ENCODE data around the gene AGO1. TPM values are rescaled to one million over a fixed set of nuclear protein-coding genes. Genes with fewer than 3 reads are reported as not detected.

AGO1 gene
- 3.4 to 4.9 TPM (median 4.7 TPM) in 5 replicates for total RNA-seq (2022; extraction: Qiagen RNA extraction; ENCODE audit: low read depth)

GRCh38 chr1:35882945-35883634 is at the start of gene AGO1:
Gene AGO1 (plus strand): TSS chr1:35883209. CDS start chr1:35883422, 213 bp downstream.

GRCh38 chr1:35930593-35931445 is 47.8 kb downstream of the AGO1 start, which contains the start of gene AGO3:
Gene AGO3 (plus strand): TSS chr1:35931105. CDS start chr1:35931427, 322 bp downstream.

Other genes with a start within 250 kb of the AGO1 start
- gene PSMB2, start 241.7 kb upstream of the AGO1 start, total RNA-seq (2022; extraction: Qiagen RNA extraction; ENCODE audit: low read depth) = 81.1 to 110 TPM (median 102 TPM) in 5 replicates
- 13.2 to 14.6 TPM (median 13.8 TPM) in 5 replicates for gene C1orf216, start 164.3 kb upstream of the AGO1 start, total RNA-seq (2022; extraction: Qiagen RNA extraction; ENCODE audit: low read depth)
- gene CLSPN, start 113.2 kb upstream of the AGO1 start, total RNA-seq (2022; extraction: Qiagen RNA extraction; ENCODE audit: low read depth) = 8.1 to 14.9 TPM (median 10.9 TPM) in 5 replicates
- gene AGO4, start 75.2 kb upstream of the AGO1 start, total RNA-seq (2022; extraction: Qiagen RNA extraction; ENCODE audit: low read depth) = 3.1 to 4.5 TPM (median 4.2 TPM) in 5 replicates
- gene AGO3, start 47.9 kb downstream of the AGO1 start, total RNA-seq (2022; extraction: Qiagen RNA extraction; ENCODE audit: low read depth) = 4.9 to 8.9 TPM (median 6.3 TPM) in 5 replicates
- gene TEKT2, start 200.9 kb downstream of the AGO1 start, total RNA-seq (2022; extraction: Qiagen RNA extraction; ENCODE audit: low read depth) = not detected in 5 replicates
- gene ADPRS, start 205.7 kb downstream of the AGO1 start, total RNA-seq (2022; extraction: Qiagen RNA extraction; ENCODE audit: low read depth) = 21.6 to 27.0 TPM (median 26.3 TPM) in 5 replicates
- 0.06 to 0.15 TPM (median 0.09 TPM) in 5 replicates for gene COL8A2, start 242.0 kb downstream of the AGO1 start, total RNA-seq (2022; extraction: Qiagen RNA extraction; ENCODE audit: low read depth)

All from A549 treated with CpdA at 1 μM for 4 hours (cell line).